Measurements from ENCODE around the gene AUP1.

Gene AUP1

DNA sequence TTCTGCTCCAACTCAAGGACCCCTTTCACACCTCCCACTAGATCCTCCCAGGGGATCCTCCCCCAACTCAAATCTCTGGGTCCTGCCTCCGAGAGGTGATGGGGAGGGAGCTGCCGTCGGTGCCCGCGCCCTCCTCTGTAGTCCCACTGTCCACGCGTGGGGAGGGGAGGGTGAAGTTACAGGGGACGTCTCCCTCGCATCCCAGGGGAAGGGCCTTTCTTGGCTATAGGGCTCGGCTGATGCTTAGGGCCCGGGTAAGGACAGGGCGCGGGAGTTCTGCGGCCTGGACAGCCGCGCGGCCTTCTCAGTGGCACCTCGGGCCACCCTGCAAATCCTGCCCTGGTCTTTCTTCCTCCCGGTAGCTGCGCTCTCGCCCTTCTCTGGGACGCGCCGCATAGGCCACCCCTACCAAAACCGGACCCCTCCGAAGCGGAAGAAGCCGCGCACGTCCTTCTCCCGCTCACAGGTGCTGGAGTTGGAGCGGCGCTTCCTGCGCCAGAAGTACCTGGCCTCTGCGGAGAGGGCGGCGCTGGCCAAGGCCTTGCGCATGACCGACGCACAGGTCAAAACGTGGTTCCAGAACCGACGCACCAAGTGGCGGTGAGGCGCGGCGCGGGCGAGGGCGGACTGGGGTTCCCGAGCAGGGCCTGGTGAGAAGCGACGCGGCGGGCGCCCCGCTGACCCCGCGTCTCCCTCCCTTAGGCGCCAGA, 14.1 kb downstream of the AUP1 start:
- no peak for DNase-seq (ENCODE audit: low read depth, low spot score)
- in situ Hi-C loops (cut with HindIII; ENCODE audit: low sequenced_read_pairs): no loop called here

DNA sequence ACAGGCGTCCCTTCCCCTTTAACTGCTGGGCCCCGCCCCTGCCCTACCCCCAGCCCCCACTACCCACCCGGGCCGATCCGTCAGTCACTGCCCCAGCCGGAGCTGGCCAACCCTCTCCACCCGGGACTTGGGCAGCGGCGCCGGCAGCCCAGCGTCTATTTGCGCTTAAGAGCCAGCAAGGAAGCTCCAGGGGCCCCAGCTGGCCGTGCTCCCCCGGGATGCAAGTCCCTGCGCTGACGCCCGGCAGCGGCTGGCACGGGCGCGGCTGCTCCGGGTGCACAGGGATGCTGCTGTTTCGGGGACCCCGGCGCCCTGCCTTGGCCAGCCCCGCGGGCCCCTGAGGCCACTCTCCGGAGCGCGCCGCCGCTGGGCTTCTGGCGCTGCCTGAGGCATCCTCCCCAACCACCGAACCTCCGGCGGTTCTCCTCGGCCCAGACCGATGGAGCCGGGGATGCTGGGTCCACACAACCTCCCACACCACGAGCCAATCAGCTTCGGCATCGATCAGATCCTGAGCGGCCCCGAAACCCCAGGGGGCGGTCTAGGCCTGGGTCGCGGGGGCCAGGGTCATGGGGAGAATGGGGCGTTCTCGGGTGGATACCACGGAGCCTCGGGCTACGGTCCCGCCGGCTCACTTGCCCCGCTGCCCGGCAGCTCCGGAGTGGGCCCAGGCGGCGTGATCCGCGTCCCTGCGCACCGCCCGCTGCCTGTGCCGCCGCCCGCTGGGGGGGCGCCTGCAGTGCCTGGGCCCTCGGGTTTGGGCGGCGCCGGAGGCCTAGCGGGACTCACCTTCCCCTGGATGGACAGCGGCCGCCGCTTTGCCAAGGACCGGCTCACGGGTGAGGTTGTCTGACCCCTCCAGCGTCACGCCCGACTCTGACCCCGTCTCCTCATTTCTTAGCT, 14.9 kb downstream of the AUP1 start, which contains the start of gene TLX2:
TSS of gene TLX2 (plus strand) at position 83 of the 903 bp plus-strand sequence. CDS start at position 440, 357 bp downstream.
- H3K4me3 ChIP-seq (ENCODE audit: low read depth, low read length): no peak within 1 kb of the TSS
- DNase-seq (ENCODE audit: low read depth, low spot score): no peak
- TF ChIP-seq, protein P1, sequence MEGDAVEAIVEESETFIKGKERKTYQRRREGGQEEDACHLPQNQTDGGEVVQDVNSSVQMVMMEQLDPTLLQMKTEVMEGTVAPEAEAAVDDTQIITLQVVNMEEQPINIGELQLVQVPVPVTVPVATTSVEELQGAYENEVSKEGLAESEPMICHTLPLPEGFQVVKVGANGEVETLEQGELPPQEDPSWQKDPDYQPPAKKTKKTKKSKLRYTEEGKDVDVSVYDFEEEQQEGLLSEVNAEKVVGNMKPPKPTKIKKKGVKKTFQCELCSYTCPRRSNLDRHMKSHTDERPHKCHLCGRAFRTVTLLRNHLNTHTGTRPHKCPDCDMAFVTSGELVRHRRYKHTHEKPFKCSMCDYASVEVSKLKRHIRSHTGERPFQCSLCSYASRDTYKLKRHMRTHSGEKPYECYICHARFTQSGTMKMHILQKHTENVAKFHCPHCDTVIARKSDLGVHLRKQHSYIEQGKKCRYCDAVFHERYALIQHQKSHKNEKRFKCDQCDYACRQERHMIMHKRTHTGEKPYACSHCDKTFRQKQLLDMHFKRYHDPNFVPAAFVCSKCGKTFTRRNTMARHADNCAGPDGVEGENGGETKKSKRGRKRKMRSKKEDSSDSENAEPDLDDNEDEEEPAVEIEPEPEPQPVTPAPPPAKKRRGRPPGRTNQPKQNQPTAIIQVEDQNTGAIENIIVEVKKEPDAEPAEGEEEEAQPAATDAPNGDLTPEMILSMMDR (IDR thresholded peaks at IDR 0.05; ENCODE audit: low read depth, low read length): no peak
- in situ Hi-C loops (cut with HindIII; ENCODE audit: low sequenced_read_pairs): no loop called here

More for the DNA sequence above, 14.1 kb downstream of the AUP1 start:
- no peak overlapping the region for H3K4me3 ChIP-seq (ENCODE audit: low read depth, low read length)
- TF ChIP-seq, protein P1 (IDR thresholded peaks at IDR 0.05; ENCODE audit: low read depth, low read length): no peak

- in situ Hi-C loops (cut with HindIII; ENCODE audit: low sequenced_read_pairs): no loop called here
- TF ChIP-seq, protein P1 (IDR thresholded peaks at IDR 0.05; ENCODE audit: low read depth, low read length): no peak
- H3K4me3 ChIP-seq (ENCODE audit: low read depth, low read length): no peak overlapping the region
- no peak for DNase-seq (ENCODE audit: low read depth, low spot score)
Observed at GRCh38 chr2:74513605-74514367, 15.7 kb downstream of the AUP1 start.

- DNase-seq (ENCODE audit: low read depth, low spot score): no peak
- TF ChIP-seq, protein P1 (IDR thresholded peaks at IDR 0.05; ENCODE audit: low read depth, low read length): no peak
- no peak overlapping the region for H3K4me3 ChIP-seq (ENCODE audit: low read depth, low read length)
- in situ Hi-C loops (cut with HindIII; ENCODE audit: low sequenced_read_pairs): no loop called here
Observed at GRCh38 chr2:74512744-74513604, 16.5 kb downstream of the AUP1 start.

- DNase-seq (ENCODE audit: low read depth, low spot score): no peak
- no peak overlapping the region for H3K4me3 ChIP-seq (ENCODE audit: low read depth, low read length)
- in situ Hi-C loops (cut with HindIII; ENCODE audit: low sequenced_read_pairs): no loop called here
- TF ChIP-seq, protein P1 (IDR thresholded peaks at IDR 0.05; ENCODE audit: low read depth, low read length): no peak
Observed at GRCh38 chr2:74511104-74511989, 18.2 kb downstream of the AUP1 start.
